Osteoblast (primary cell): Measurements from ENCODE around the gene TBC1D10A. TPM values are rescaled to one million over a fixed set of nuclear protein-coding genes. Genes with fewer than 3 reads are reported as not detected.

Experiments used
- DNase-seq: peaks from one replicate; pipeline ENCODE4 v3.0.0; 2011; ENCODE audit warnings: low spot score, mixed read lengths; ENCODE audit not compliant: insufficient read length; ENCODE audit errors: missing footprints
- H2AFZ ChIP-seq: 2 replicates; pipeline ENCODE4 v1.6.0; 2011; ENCODE audit warnings: mild to moderate bottlenecking, low read length
- H3K27ac ChIP-seq: 2 replicates; pipeline ENCODE4 v1.5.1; 2011; ENCODE audit warnings: mild to moderate bottlenecking, low read depth, low read length, moderate library complexity
- H3K27me3 ChIP-seq: 2 replicates; pipeline ENCODE4 v1.6.0; 2012; ENCODE audit warnings: mild to moderate bottlenecking, control low read depth, inconsistent platforms, low read length, moderate library complexity; ENCODE audit not compliant: insufficient read depth
- H3K36me3 ChIP-seq: 2 replicates; pipeline ENCODE4 v1.5.1; 2011; ENCODE audit warnings: mild to moderate bottlenecking, low read length, control low read depth, moderate library complexity; ENCODE audit not compliant: insufficient read depth
- H3K4me1 ChIP-seq: 2 replicates; pipeline ENCODE4 v1.5.1; 2011; ENCODE audit warnings: mild to moderate bottlenecking, low read length, control low read depth, moderate library complexity; ENCODE audit not compliant: insufficient read depth
- H3K4me2 ChIP-seq: 2 replicates; pipeline ENCODE4 v1.6.0; 2011; ENCODE audit warnings: mild to moderate bottlenecking, low read length; ENCODE audit not compliant: insufficient read depth
- H3K4me3 ChIP-seq: fragments of 200-600 bp; sonication (generic); 3 replicates; pipeline ENCODE4 v1.5.1; 2012; ENCODE audit warnings: mild to moderate bottlenecking, low read length, inconsistent platforms; ENCODE audit not compliant: insufficient read depth
- H3K79me2 ChIP-seq: 2 replicates; pipeline ENCODE4 v1.6.0; 2012; ENCODE audit warnings: mild to moderate bottlenecking, low read length, control low read depth, inconsistent platforms; ENCODE audit not compliant: insufficient read depth
- H3K9me3 ChIP-seq: 2 replicates; pipeline ENCODE4 v1.5.1; 2011; ENCODE audit warnings: low read depth, low read length, control low read depth
- H4K20me1 ChIP-seq: 2 replicates; pipeline ENCODE4 v1.6.0; 2012; ENCODE audit warnings: mild to moderate bottlenecking, low read length, control low read depth; ENCODE audit not compliant: insufficient read depth
- total RNA-seq: library from RNA; depleted of rRNA; stranded (reverse); fragments of >200 nt; gene quantifications from 2 replicates; pipeline ENCODE4 v1.2.3, GENCODE V29; 2012
- TF ChIP-seq, protein P1 (sequence below): IDR thresholded peaks from 2 replicates; pipeline ENCODE4 v1.5.1; 2011; ENCODE audit warnings: mild to moderate bottlenecking, low read depth, low read length, moderate library complexity; ENCODE audit errors: extremely low read depth

The TBC1D10A gene
- total RNA-seq, 1 donor = 32.9 TPM

DNA sequence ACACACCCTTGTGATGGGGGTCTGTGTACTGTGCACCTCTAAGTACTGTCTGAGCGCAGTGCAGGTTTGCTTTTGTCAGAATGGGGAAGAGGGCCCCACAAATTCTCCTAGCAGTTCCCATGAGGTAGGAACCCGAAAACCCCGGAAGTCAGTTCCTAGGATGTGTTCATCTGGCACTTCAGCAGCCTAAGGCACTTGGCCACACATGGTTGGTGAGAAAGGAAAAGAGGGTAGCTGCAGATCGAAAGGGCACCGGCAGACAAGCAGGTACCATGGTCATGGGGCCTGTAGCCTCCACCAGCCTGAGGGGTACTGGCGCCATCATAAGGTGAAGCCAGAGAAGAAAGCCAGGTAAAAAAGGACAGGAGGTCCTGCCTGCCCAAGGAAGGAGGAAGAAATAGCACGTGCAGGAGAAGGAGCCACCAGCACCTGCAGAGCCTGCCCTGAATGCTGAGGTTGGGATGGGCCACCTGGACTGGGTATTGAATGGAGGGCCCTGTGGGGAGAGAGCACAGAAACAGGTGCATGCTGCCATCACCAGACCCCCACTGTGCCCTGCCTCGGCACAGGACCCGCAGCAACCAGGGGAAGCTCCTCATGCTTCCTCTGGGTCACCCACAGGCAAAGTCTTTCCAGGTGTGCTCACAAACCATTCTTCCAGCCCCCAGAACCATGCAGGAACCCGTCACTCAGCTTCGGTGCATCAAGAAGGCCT is 29.3 kb downstream of the TBC1D10A start:
- H3K9me3 ChIP-seq = no peaks in the 10 kb centered on the region
- no peak overlapping the region for H2AFZ ChIP-seq
- no peak overlapping the region for H3K4me2 ChIP-seq
- peaks cover 6% of the 10 kb centered on the region for H3K4me1 ChIP-seq
- H3K4me3 ChIP-seq = no peak overlapping the region
- peaks cover 74% of the 10 kb centered on the region for H3K36me3 ChIP-seq
- TF ChIP-seq, protein P1, sequence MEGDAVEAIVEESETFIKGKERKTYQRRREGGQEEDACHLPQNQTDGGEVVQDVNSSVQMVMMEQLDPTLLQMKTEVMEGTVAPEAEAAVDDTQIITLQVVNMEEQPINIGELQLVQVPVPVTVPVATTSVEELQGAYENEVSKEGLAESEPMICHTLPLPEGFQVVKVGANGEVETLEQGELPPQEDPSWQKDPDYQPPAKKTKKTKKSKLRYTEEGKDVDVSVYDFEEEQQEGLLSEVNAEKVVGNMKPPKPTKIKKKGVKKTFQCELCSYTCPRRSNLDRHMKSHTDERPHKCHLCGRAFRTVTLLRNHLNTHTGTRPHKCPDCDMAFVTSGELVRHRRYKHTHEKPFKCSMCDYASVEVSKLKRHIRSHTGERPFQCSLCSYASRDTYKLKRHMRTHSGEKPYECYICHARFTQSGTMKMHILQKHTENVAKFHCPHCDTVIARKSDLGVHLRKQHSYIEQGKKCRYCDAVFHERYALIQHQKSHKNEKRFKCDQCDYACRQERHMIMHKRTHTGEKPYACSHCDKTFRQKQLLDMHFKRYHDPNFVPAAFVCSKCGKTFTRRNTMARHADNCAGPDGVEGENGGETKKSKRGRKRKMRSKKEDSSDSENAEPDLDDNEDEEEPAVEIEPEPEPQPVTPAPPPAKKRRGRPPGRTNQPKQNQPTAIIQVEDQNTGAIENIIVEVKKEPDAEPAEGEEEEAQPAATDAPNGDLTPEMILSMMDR = no peak
- DNase-seq = peak; percentile 65
- no peaks in the 10 kb centered on the region for H3K27me3 ChIP-seq
- H3K27ac ChIP-seq = no peak overlapping the region
- H4K20me1 ChIP-seq = peaks cover 55% of the 10 kb centered on the region
- H3K79me2 ChIP-seq = peaks cover 48% of the 10 kb centered on the region

DNA sequence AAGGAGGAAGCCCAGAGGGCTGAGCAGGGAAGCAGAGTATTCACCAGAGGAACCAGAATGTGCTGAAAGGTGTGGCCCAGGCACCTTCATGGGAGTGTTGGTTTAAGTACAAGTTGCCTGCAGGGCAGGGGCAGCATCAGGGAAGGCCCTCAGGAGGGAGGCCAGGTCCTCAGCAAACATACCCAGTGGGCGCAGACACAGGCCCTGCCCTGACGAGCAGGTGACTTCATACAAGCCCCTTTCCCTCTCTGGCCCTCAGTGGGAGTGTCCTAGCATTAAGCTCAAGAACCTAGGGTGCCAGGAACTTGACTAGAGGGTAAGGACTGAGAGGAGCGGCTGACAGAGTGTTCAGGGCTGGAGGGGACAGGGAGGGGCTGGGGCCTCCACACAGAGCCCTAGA is 29.9 kb downstream of the TBC1D10A start:
- no peak for DNase-seq
- H4K20me1 ChIP-seq = peaks cover 49% of the 10 kb centered on the region
- H3K4me3 ChIP-seq = no peak overlapping the region
- no peak overlapping the region for H2AFZ ChIP-seq
- H3K36me3 ChIP-seq = peaks cover 77% of the 10 kb centered on the region
- no peaks in the 10 kb centered on the region for H3K4me1 ChIP-seq
- H3K27me3 ChIP-seq = no peaks in the 10 kb centered on the region
- no peaks in the 10 kb centered on the region for H3K9me3 ChIP-seq
- no peak overlapping the region for H3K27ac ChIP-seq
- H3K79me2 ChIP-seq = peaks cover 42% of the 10 kb centered on the region
- TF ChIP-seq, protein P1 = no peak
- no peak overlapping the region for H3K4me2 ChIP-seq

DNA sequence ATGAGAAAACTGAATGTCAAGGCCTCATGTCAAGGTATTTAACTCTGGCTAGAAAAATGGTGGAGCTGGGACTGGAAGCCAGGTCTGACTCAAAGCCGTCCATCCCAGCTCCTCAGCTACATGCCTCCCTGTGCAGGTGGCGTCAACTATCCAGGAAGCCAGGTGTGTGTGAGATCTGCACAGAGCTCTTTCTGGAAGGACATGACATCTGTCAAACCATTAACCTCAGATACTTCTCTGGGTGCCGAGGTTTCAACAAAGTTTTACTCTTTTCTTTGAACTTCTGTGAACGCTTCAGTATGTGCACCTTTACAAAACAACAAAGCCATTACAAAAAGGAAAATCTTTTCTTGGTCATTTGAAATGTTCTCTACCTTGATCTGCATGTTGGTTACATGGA is 30.4 kb downstream of the TBC1D10A start:
- Histone ChIP-seq H3K27me3 (no peaks in the 10 kb centered on the region), H4K20me1 (peaks cover 44% of the 10 kb centered on the region), H3K36me3 (peaks cover 72% of the 10 kb centered on the region)

DNA sequence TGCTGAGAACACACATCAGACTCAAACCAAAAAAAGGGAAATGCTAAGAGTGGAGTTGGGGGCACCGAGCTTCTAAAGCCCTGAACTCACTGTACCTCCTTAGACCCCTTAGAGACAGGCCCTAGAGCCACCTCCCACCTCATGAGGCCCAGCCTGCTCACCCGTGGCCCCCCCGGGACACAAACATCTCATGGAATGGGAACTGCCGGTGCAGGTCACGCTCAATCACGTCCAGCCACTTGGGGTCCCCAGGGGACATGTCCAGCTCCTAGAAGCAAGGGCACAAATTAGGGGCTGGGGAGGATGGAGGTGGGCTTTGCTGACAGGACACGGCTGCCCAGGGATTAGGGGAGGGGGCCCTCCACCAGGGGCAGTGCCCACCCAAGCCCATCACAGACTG is 31.2 kb downstream of the TBC1D10A start:
- TF ChIP-seq, protein P1 = no peak
- Histone ChIP-seq H2AFZ (no peak overlapping the region), H3K36me3 (peaks cover 65% of the 10 kb centered on the region), H3K27me3 (no peaks in the 10 kb centered on the region), H3K4me2 (no peak overlapping the region), H3K27ac (no peak overlapping the region), H3K9me3 (no peaks in the 10 kb centered on the region), H3K4me1 (peaks cover 8% of the 10 kb centered on the region), H3K4me3 (no peak overlapping the region), H3K79me2 (peaks cover 29% of the 10 kb centered on the region), H4K20me1 (peaks cover 45% of the 10 kb centered on the region)
- DNase-seq = peak; percentile 55

More for the DNA sequence above, 30.4 kb downstream of the TBC1D10A start:
- TF ChIP-seq, protein P1 = no peak
- peak; percentile 52 for DNase-seq
- Histone ChIP-seq H3K27ac (no peak overlapping the region), H3K4me3 (no peak overlapping the region), H3K79me2 (peaks cover 37% of the 10 kb centered on the region), H3K9me3 (no peaks in the 10 kb centered on the region), H2AFZ (no peak overlapping the region), H3K4me2 (no peak overlapping the region), H3K4me1 (peaks cover under 1% of the 10 kb centered on the region)
